ENCODE data around the gene CAPS2.
A peak's percentile ranks its signal among the peaks of the same experiment; 100 is the strongest.
"Not testable (repeated sequence)": the region's sequence is repeated elsewhere in the genome, so short reads cannot be mapped to it uniquely, and the experiment has no call there.

The CAPS2 gene

GRCh38 chr12:75329918-75330826, at the start of gene CAPS2:
Gene CAPS2 (minus strand): TSS chr12:75330324. CDS start chr12:75326498, 3,826 bp downstream.
- DNase-seq (ENCODE audit: low spot score) = peak; percentile 66

GRCh38 chr12:75378354-75378753, 48.2 kb upstream of the CAPS2 start:
- no peak for DNase-seq (ENCODE audit: low spot score)

GRCh38 chr12:75374971-75375370, 44.8 kb upstream of the CAPS2 start:
- DNase-seq (ENCODE audit: low spot score) = no peak

GRCh38 chr12:75366629-75367028, 36.5 kb upstream of the CAPS2 start:
- no peak for DNase-seq (ENCODE audit: low spot score)

- no peak for DNase-seq (ENCODE audit: low spot score)
These were observed 34.8 kb upstream of the CAPS2 start for GRCh38 chr12:75364919-75365318.

- DNase-seq (ENCODE audit: low spot score) = no peak
These were observed 31.3 kb upstream of the CAPS2 start for GRCh38 chr12:75361408-75361807.

- DNase-seq (ENCODE audit: low spot score) = no peak
These were observed 30.8 kb upstream of the CAPS2 start for GRCh38 chr12:75360920-75361319.

GRCh38 chr12:75354011-75354410, 23.9 kb upstream of the CAPS2 start:
- no peak for DNase-seq (ENCODE audit: low spot score)

- peak; percentile 50 for DNase-seq (ENCODE audit: low spot score)
These were observed 20.3 kb upstream of the CAPS2 start for GRCh38 chr12:75350413-75350812.

- no peak for DNase-seq (ENCODE audit: low spot score)
These were observed 19.8 kb upstream of the CAPS2 start for GRCh38 chr12:75349946-75350345.

- DNase-seq (ENCODE audit: low spot score) = not testable (repeated sequence)
These were observed 16.1 kb upstream of the CAPS2 start for GRCh38 chr12:75346215-75346614.

- DNase-seq (ENCODE audit: low spot score) = no peak
These were observed 15.4 kb upstream of the CAPS2 start for GRCh38 chr12:75345531-75345930.

GRCh38 chr12:75341873-75342272, 11.7 kb upstream of the CAPS2 start:
- DNase-seq (ENCODE audit: low spot score) = no peak

GRCh38 chr12:75337905-75338304, 7.8 kb upstream of the CAPS2 start:
- DNase-seq (ENCODE audit: low spot score) = no peak

- no peak for DNase-seq (ENCODE audit: low spot score)
These were observed 4.4 kb upstream of the CAPS2 start, which contains the start of gene GLIPR1L1 for GRCh38 chr12:75334384-75335030. Gene GLIPR1L1 (plus strand): TSS chr12:75334670. CDS start chr12:75334729, 59 bp downstream.

GRCh38 chr12:75327642-75328041, 2.5 kb downstream of the CAPS2 start:
- DNase-seq (ENCODE audit: low spot score) = no peak

GRCh38 chr12:75323663-75324062, 6.5 kb downstream of the CAPS2 start:
- no peak for DNase-seq (ENCODE audit: low spot score)

GRCh38 chr12:75322464-75322863, 7.7 kb downstream of the CAPS2 start:
- DNase-seq (ENCODE audit: low spot score) = no peak

- no peak for DNase-seq (ENCODE audit: low spot score)
These were observed 12.3 kb downstream of the CAPS2 start for GRCh38 chr12:75317784-75318183.

- no peak for DNase-seq (ENCODE audit: low spot score)
These were observed 14.6 kb downstream of the CAPS2 start for GRCh38 chr12:75315518-75315917.

GRCh38 chr12:75311369-75311768, 18.8 kb downstream of the CAPS2 start:
- no peak for DNase-seq (ENCODE audit: low spot score)

- DNase-seq (ENCODE audit: low spot score) = no peak
These were observed 21.8 kb downstream of the CAPS2 start for GRCh38 chr12:75308279-75308678.

All from SW480 (cell line).